Peyer's patch (tissue), 4 donors: ENCODE results near the gene GLT6D1.

ENCODE experiments used
- POLR2A ChIP-seq, 2 donors: fragments of 450-650 bp; IDR thresholded peaks; one replicate each; pipeline ENCODE4 v1.5.1; 2017; ENCODE audit warnings: antibody characterized with exemption in 2 of 2, mild to moderate bottlenecking in 2 of 2, moderate library complexity in 2 of 2
- TF ChIP-seq, protein P1 (sequence below), 6 experiments: fragments of 450-650 bp in 4 of 6; fragments of 200-600 bp in 2 of 6; sonication (generic) in 1 of 6; IDR thresholded peaks; one replicate each; pipeline ENCODE4 v1.5.1; 2017 to 2019; ENCODE audit warnings: antibody characterized with exemption in 6 of 6, mild to moderate bottlenecking in 3 of 6, moderate library complexity in 1 of 6

DNA sequence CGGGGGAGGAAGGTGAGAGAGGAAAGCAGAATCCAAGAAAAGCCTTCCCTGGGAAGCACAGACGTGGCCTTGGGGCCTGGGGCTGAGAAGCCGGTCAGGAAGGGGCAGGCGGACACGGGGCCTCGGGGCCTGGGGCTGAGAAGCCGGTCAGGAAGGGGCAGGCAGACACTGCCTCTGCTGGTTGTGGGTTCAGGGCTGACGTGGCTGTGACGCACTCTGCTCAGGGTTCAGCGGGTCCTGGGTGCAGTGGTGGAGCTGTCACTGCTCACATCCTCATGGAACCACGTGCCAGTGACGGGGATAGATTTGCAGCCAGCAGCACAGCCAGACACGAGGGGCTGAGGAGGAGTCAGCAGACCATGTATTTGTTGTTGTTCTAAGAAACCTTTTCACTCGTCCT is 65.0 kb downstream of the GLT6D1 start:
- TF ChIP-seq, protein P1, sequence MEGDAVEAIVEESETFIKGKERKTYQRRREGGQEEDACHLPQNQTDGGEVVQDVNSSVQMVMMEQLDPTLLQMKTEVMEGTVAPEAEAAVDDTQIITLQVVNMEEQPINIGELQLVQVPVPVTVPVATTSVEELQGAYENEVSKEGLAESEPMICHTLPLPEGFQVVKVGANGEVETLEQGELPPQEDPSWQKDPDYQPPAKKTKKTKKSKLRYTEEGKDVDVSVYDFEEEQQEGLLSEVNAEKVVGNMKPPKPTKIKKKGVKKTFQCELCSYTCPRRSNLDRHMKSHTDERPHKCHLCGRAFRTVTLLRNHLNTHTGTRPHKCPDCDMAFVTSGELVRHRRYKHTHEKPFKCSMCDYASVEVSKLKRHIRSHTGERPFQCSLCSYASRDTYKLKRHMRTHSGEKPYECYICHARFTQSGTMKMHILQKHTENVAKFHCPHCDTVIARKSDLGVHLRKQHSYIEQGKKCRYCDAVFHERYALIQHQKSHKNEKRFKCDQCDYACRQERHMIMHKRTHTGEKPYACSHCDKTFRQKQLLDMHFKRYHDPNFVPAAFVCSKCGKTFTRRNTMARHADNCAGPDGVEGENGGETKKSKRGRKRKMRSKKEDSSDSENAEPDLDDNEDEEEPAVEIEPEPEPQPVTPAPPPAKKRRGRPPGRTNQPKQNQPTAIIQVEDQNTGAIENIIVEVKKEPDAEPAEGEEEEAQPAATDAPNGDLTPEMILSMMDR (IDR thresholded peaks at IDR 0.05) = no peak
- no peak for TF ChIP-seq POLR2A (IDR thresholded peaks at IDR 0.05)
